Measurements from ENCODE around the gene GLI3.

GLI3 gene

GRCh38 chr7:41956705-41957104, 280.3 kb downstream of the GLI3 start:
- no peak for DNase-seq

GRCh38 chr7:41955893-41956675, 280.9 kb downstream of the GLI3 start:
- DNase-seq, result no peak

- DNase-seq, result no peak
These were observed 281.6 kb downstream of the GLI3 start for GRCh38 chr7:41955451-41955850.

GRCh38 chr7:41954976-41955375, 282.0 kb downstream of the GLI3 start:
- no peak for DNase-seq

GRCh38 chr7:41948503-41948902, 288.5 kb downstream of the GLI3 start:
- DNase-seq, result no peak

GRCh38 chr7:41943094-41943577, 293.9 kb downstream of the GLI3 start:
- DNase-seq, result peak; percentile 72

GRCh38 chr7:41942468-41943093, 294.4 kb downstream of the GLI3 start:
- DNase-seq, result no peak

- peak; percentile 40 for DNase-seq
These were observed 296.2 kb downstream of the GLI3 start for GRCh38 chr7:41940760-41941343.

- no peak for DNase-seq
These were observed 298.6 kb downstream of the GLI3 start for GRCh38 chr7:41938371-41938770.

- no peak for DNase-seq
These were observed 303.6 kb downstream of the GLI3 start for GRCh38 chr7:41933427-41933826.

GRCh38 chr7:41931263-41931646, 305.8 kb downstream of the GLI3 start:
- DNase-seq, result no peak

GRCh38 chr7:41930538-41931262, 306.3 kb downstream of the GLI3 start:
- no peak for DNase-seq

- no peak for DNase-seq
These were observed 308.2 kb downstream of the GLI3 start for GRCh38 chr7:41928781-41929180.

GRCh38 chr7:41928166-41928565, 308.8 kb downstream of the GLI3 start:
- DNase-seq, result no peak

GRCh38 chr7:41927380-41927779, 309.6 kb downstream of the GLI3 start:
- DNase-seq, result no peak

GRCh38 chr7:41925946-41926345, 311.1 kb downstream of the GLI3 start:
- DNase-seq, result no peak

- no peak for DNase-seq
These were observed 312.2 kb downstream of the GLI3 start for GRCh38 chr7:41924796-41925195.

- DNase-seq, result no peak
These were observed 314.6 kb downstream of the GLI3 start for GRCh38 chr7:41922373-41922772.

- DNase-seq, result no peak
These were observed 315.5 kb downstream of the GLI3 start for GRCh38 chr7:41921453-41921981.

GRCh38 chr7:41918597-41918996, 318.4 kb downstream of the GLI3 start:
- no peak for DNase-seq

- DNase-seq, result no peak
These were observed 320.5 kb downstream of the GLI3 start for GRCh38 chr7:41916450-41916927.

GRCh38 chr7:41915871-41916270, 321.1 kb downstream of the GLI3 start:
- no peak for DNase-seq

Measured in stimulated activated CD4-positive, alpha-beta T cell treated with anti-CD3 and anti-CD28 coated beads, Interleukin-12 subunit alpha, Interleukin-12 subunit beta, amount 100 ng/mL, for 4 hours (primary cell).